SK-N-SH (cell line): ENCODE measurements around the gene MAEA. TPM values are rescaled to one million over a fixed set of nuclear protein-coding genes. Genes with fewer than 3 reads are reported as not detected.

Experiments
- CTCF ChIA-PET: fragments of 300-600, 350-600 bp; formaldehyde crosslinking; extraction: SDS; loops from one replicate; lab custom pipeline; 2021; lab: Yijun Ruan, JAX
- POLR2A ChIA-PET: fragments of 350-600 bp; sonication (Branson Sonifier 250); formaldehyde crosslinking; extraction: SDS; loops from one replicate; lab custom pipeline; 2020; ENCODE audit warnings: antibody characterized with exemption, inconsistent platforms; lab: Yijun Ruan, JAX
- DNase-seq: peaks from one replicate; pipeline ENCODE4 v3.0.0; 2012
- H2AFZ ChIP-seq: fragments of 200-600 bp; sonication (generic); 2 replicates; pipeline ENCODE4 v1.8.1; 2016; ENCODE audit warnings: antibody characterized with exemption, mild to moderate bottlenecking, low read depth
- H3F3A ChIP-seq: fragments of 200-600 bp; sonication (generic); replicated peaks from 2 replicates; pipeline ENCODE3; 2016; ENCODE audit warnings: antibody characterized with exemption, mild to moderate bottlenecking; ENCODE audit not compliant: insufficient read depth
- H3K27ac ChIP-seq, 2 experiments: fragments of 200-500 bp in 1 of 2; fragments of 200-600 bp in 1 of 2; sonication (Bioruptor generic) in 1 of 2; sonication (generic), shearing (Covaris generic) in 1 of 2; 2 replicates each; pipeline versions ENCODE4 v1.5.1 to v1.6.1; 2014 to 2016; ENCODE audit warnings: low read depth in 2 of 2, inconsistent platforms in 1 of 2, low read length in 1 of 2, mild to moderate bottlenecking in 1 of 2, mixed read lengths in 1 of 2
- H3K27me3 ChIP-seq: fragments of 200-600 bp; sonication (generic), shearing (Covaris generic); 2 replicates; pipeline ENCODE4 v1.6.1; 2016; ENCODE audit warnings: mixed run types; ENCODE audit not compliant: insufficient read depth
- H3K36me3 ChIP-seq, 2 experiments: fragments of 200-500 bp in 1 of 2; fragments of 200-600 bp in 1 of 2; sonication (Bioruptor generic) in 1 of 2; sonication (generic) in 1 of 2; replicated peaks in 1 of 2; 2 replicates each; pipeline versions ENCODE3 to v1.5.1; 2014 to 2016; ENCODE audit warnings: low read length in 1 of 2, mild to moderate bottlenecking in 1 of 2; ENCODE audit not compliant: insufficient read depth in 2 of 2, control insufficient read depth in 1 of 2
- H3K4me1 ChIP-seq, 2 experiments: fragments of 200-500 bp in 1 of 2; fragments of 200-600 bp in 1 of 2; sonication (Bioruptor generic) in 1 of 2; sonication (generic), shearing (Covaris generic) in 1 of 2; 2 replicates each; pipeline versions ENCODE4 v1.5.1 to v1.6.1; 2014 to 2016; ENCODE audit warnings: low read depth in 1 of 2, low read length in 1 of 2, mixed run types in 1 of 2; ENCODE audit not compliant: insufficient read depth in 2 of 2, control insufficient read depth in 1 of 2
- H3K4me2 ChIP-seq: fragments of 200-600 bp; sonication (generic), shearing (Covaris generic); 2 replicates; pipeline ENCODE4 v1.6.1; 2017; ENCODE audit warnings: mixed run types
- H3K4me3 ChIP-seq, 2 experiments: fragments of 200-500 bp in 1 of 2; fragments of 200-600 bp in 1 of 2; sonication (Bioruptor generic) in 1 of 2; sonication (generic), shearing (Covaris generic) in 1 of 2; 2 replicates each; pipeline versions ENCODE4 v1.5.1 to v1.8.1; 2014 to 2016; ENCODE audit warnings: low read depth in 2 of 2, inconsistent platforms in 1 of 2, low read length in 1 of 2, mild to moderate bottlenecking in 1 of 2, mixed read lengths in 1 of 2, moderate library complexity in 1 of 2
- H3K79me2 ChIP-seq: fragments of 200-600 bp; sonication (generic); 2 replicates; pipeline ENCODE4 v1.8.1; 2017; ENCODE audit warnings: mild to moderate bottlenecking; ENCODE audit not compliant: insufficient read depth
- H3K9ac ChIP-seq: fragments of 200-600 bp; sonication (generic); 2 replicates; pipeline ENCODE4 v1.6.1; 2017; ENCODE audit warnings: mixed run types
- H3K9me2 ChIP-seq: fragments of 200-600 bp; sonication (generic); 2 replicates; pipeline ENCODE4 v1.6.1; 2017; ENCODE audit warnings: mixed run types
- H3K9me3 ChIP-seq: fragments of 200-600 bp; sonication (generic); 2 replicates; pipeline ENCODE4 v1.6.1; 2017; ENCODE audit warnings: mixed run types, mild to moderate bottlenecking, moderate library complexity
- H4K20me1 ChIP-seq: fragments of 200-600 bp; sonication (generic); 2 replicates; pipeline ENCODE4 v1.6.1; 2017; ENCODE audit warnings: mild to moderate bottlenecking, mixed run types; ENCODE audit not compliant: insufficient read depth
- CHD2 ChIP-seq: fragments of 150-350 bp; IDR thresholded peaks from 2 replicates; pipeline ENCODE4 v1.6.1; 2018; ENCODE audit warnings: low read length; ENCODE audit not compliant: partially characterized antibody
- ELF1 ChIP-seq: IDR thresholded peaks from 2 replicates; pipeline ENCODE4 v1.4.0; 2012
- FOXJ3 ChIP-seq: sonication (generic); formaldehyde crosslinking; IDR thresholded peaks from 2 replicates; pipeline ENCODE4 v1.5.1; 2020; ENCODE audit warnings: mild to moderate bottlenecking, missing genetic modification reagents
- GATA2 ChIP-seq: sonication (generic); formaldehyde crosslinking; IDR thresholded peaks from 2 replicates; pipeline ENCODE4 v1.5.0; 2020; ENCODE audit warnings: mild to moderate bottlenecking, missing genetic modification reagents
- IRF3 ChIP-seq: fragments of 150-350 bp; IDR thresholded peaks from 2 replicates; pipeline ENCODE4 v1.6.1; 2016; ENCODE audit warnings: mild to moderate bottlenecking, low read depth, low read length
- JUND ChIP-seq: IDR thresholded peaks from 2 replicates; pipeline ENCODE4 v1.4.0; 2012
- MAX ChIP-seq: IDR thresholded peaks from 2 replicates; pipeline ENCODE4 v1.4.0; 2012; ENCODE audit warnings: low read depth
- MXI1 ChIP-seq: IDR thresholded peaks from 2 replicates; pipeline ENCODE4 v1.6.1; 2012; ENCODE audit warnings: mild to moderate bottlenecking, low read depth, low read length, improper control_type of control experiment
- NRF1 ChIP-seq: IDR thresholded peaks from 2 replicates; pipeline ENCODE4 v1.6.1; 2012; ENCODE audit warnings: low read depth, mild to moderate bottlenecking, low read length
- RFX5 ChIP-seq: IDR thresholded peaks from 2 replicates; pipeline ENCODE4 v1.6.1; 2012; ENCODE audit warnings: mild to moderate bottlenecking, improper control_type of control experiment, low read length
- RXRA ChIP-seq: IDR thresholded peaks from 2 replicates; pipeline ENCODE4 v1.4.0; 2012; ENCODE audit warnings: low read depth, mild to moderate bottlenecking, borderline replicate concordance
- SIN3A ChIP-seq: IDR thresholded peaks from 2 replicates; pipeline ENCODE4 v1.6.1; 2012; ENCODE audit warnings: low read depth, mild to moderate bottlenecking, low read length, moderate library complexity, borderline replicate concordance
- TAF1 ChIP-seq: IDR thresholded peaks from 2 replicates; pipeline ENCODE4 v1.6.1; 2012; ENCODE audit warnings: low read depth, mild to moderate bottlenecking, low read length, moderate library complexity, borderline replicate concordance
- TEAD4 ChIP-seq: IDR thresholded peaks from 2 replicates; pipeline ENCODE4 v1.4.0; 2012; ENCODE audit warnings: mild to moderate bottlenecking, borderline replicate concordance; ENCODE audit not compliant: insufficient read depth
- USF1 ChIP-seq: IDR thresholded peaks from 2 replicates; pipeline ENCODE4 v1.4.0; 2012; ENCODE audit warnings: low read depth, borderline replicate concordance
- ZBTB33 ChIP-seq: IDR thresholded peaks from 2 replicates; pipeline ENCODE4 v1.4.0; 2012; ENCODE audit warnings: low read depth, borderline replicate concordance
- WGBS: methylation state at CpG from one replicate; pipeline ENCODE4 v1.1.6; 2017; ENCODE audit warnings: low lambda C conversion rate; 5-methylcytosine and 5-hydroxymethylcytosine counted together
- polyA plus RNA-seq, 3 experiments: library from polyadenylated mRNA; depleted of rRNA; stranded (reverse); fragments of >200 nt; gene quantifications; 2 replicates each; pipeline ENCODE4 v1.2.3, GENCODE V29; 2012
- TF ChIP-seq, protein P1 (sequence below): IDR thresholded peaks from 2 replicates; pipeline ENCODE4; 2012
- TF ChIP-seq, protein P2 (sequence below): IDR thresholded peaks from 2 replicates; pipeline ENCODE4 v1.6.1; 2012; ENCODE audit warnings: mild to moderate bottlenecking, low read depth, low read length, moderate library complexity
- TF ChIP-seq, protein P3 (sequence below): fragments of 200-600 bp; sonication (generic); IDR thresholded peaks from 2 replicates; pipeline ENCODE4 v1.6.1; 2017; ENCODE audit warnings: antibody characterized with exemption, mild to moderate bottlenecking, moderate library complexity

Gene MAEA
- polyA plus RNA-seq (2012; rRNA removed): 123 and 128 TPM in 2 replicates
- polyA plus RNA-seq (2012; cell fraction: cytosol; rRNA removed): 64.4 and 85.4 TPM in 2 replicates
- 196 and 274 TPM in 2 replicates for polyA plus RNA-seq (2012; cell fraction: nucleus; rRNA removed)

DNA sequence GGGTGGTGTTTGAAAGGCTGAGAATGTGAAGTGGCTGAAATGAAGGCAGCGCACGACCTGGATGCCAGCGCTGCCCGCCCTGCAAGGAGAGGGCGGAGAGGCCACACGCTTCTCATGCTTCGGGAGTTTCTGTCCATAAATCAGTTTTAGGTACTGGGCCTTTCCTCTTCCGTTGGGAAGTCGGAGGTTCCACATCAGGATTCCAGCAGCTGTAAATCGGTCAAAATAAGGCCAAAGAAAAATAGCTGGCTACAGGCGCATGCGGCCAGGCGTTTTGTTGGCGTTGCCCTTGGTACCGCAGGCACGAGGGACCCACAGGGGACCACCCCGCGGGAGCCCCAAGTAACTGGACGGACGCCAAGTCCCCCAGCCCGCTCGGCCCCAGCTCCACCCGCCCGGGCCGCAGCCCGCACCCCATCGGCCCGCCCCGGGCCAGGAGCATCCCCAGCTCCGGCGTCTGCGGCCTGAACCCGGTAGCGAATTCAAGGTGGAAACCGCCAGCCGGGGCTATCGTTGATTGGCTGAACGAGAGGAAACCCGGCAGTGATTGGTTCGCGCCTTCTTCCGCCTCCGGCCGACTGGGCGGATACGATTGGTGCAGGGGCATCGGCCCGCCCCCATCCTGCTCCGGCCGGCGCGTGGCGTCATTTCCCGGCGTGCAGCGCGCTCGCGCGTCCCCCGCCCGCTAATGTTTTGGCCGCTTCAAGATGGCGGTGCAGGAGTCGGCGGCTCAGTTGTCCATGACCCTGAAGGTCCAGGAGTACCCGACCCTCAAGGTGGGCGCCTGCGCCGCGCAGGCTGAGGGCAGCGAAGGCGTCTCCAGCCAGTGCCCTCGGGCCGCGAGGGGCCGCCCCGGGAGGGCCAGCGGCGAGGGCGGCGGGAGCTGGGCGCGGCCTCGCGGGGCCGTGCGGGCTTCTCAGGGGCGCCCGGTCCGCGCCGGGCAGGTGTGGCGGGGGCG is at the start of gene MAEA:
Gene MAEA, plus strand, starts transcription at position 685 of the 958 bp plus-strand sequence. Its CDS starts 23 bp downstream, at position 708.
- H3K4me2 ChIP-seq: peak within 1 kb of the TSS; percentile 98
- H3K9me2 ChIP-seq: no peaks in the 10 kb centered on the region
- H3K4me3 ChIP-seq: peak within 1 kb of the TSS; percentile 86 to 95
- ChIA-PET POLR2A (interaction anchor here (0.8 to 1.2 kb wide), 3 partner anchors 20 to 57 kb away, joined by 5 to 6 read pairs (median 6); partner anchors contain the start of gene UVSSA), CTCF (interaction anchor here (0.8 to 1.5 kb wide), 3 partner anchors 39 to 158 kb away, joined by 3 read pairs; no protein-coding TSS in a partner anchor)
- no peaks in the 10 kb centered on the region for H3K9me3 ChIP-seq
- peaks cover 40% of the 10 kb centered on the region for H4K20me1 ChIP-seq
- H3K4me1 ChIP-seq: peaks cover 0 to 25% of the 10 kb centered on the region in 2 experiments; a peak in 3 of 4 replicates
- H3K27ac ChIP-seq: peak within 1 kb of the TSS; percentile 61 to 86
- peaks cover 3% of the 10 kb centered on the region for H3F3A ChIP-seq
- peak; percentile 100 for DNase-seq
- H3K79me2 ChIP-seq: peaks cover 48% of the 10 kb centered on the region
- 5% methylated on average over 11 of the region's 95 CpGs for WGBS
- peak within 1 kb of the TSS; percentile 82 for H2AFZ ChIP-seq
- H3K27me3 ChIP-seq: no peaks in the 10 kb centered on the region
- H3K9ac ChIP-seq: peak within 1 kb of the TSS; percentile 85
- no peaks in the 10 kb centered on the region for H3K36me3 ChIP-seq
- TF ChIP-seq TEAD4 (no peak), FOXJ3 (CRISPR knock-in tag) (no peak), RFX5 (peak; percentile 80), GATA2 (CRISPR knock-in tag) (no peak), NRF1 (peak; percentile 21), ELF1 (peak; percentile 95), SIN3A (peak; percentile 65; the same call in 1 of the 2 replicates), IRF3 (peak; percentile 75), TAF1 (peak; percentile 85), MXI1 (peak; percentile 82), RXRA (no peak), MAX (peak; percentile 49; the same call in 1 of the 2 replicates), CHD2 (peak; percentile 90), USF1 (0 out of 2 replicates have a peak, but pooled peaks have one; percentile 4), ZBTB33 (no peak), JUND (no peak)
- TF ChIP-seq, protein P1, sequence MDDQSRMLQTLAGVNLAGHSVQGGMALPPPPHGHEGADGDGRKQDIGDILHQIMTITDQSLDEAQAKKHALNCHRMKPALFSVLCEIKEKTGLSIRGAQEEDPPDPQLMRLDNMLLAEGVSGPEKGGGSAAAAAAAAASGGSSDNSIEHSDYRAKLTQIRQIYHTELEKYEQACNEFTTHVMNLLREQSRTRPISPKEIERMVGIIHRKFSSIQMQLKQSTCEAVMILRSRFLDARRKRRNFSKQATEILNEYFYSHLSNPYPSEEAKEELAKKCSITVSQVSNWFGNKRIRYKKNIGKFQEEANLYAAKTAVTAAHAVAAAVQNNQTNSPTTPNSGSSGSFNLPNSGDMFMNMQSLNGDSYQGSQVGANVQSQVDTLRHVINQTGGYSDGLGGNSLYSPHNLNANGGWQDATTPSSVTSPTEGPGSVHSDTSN: no peak
- TF ChIP-seq, protein P2, sequence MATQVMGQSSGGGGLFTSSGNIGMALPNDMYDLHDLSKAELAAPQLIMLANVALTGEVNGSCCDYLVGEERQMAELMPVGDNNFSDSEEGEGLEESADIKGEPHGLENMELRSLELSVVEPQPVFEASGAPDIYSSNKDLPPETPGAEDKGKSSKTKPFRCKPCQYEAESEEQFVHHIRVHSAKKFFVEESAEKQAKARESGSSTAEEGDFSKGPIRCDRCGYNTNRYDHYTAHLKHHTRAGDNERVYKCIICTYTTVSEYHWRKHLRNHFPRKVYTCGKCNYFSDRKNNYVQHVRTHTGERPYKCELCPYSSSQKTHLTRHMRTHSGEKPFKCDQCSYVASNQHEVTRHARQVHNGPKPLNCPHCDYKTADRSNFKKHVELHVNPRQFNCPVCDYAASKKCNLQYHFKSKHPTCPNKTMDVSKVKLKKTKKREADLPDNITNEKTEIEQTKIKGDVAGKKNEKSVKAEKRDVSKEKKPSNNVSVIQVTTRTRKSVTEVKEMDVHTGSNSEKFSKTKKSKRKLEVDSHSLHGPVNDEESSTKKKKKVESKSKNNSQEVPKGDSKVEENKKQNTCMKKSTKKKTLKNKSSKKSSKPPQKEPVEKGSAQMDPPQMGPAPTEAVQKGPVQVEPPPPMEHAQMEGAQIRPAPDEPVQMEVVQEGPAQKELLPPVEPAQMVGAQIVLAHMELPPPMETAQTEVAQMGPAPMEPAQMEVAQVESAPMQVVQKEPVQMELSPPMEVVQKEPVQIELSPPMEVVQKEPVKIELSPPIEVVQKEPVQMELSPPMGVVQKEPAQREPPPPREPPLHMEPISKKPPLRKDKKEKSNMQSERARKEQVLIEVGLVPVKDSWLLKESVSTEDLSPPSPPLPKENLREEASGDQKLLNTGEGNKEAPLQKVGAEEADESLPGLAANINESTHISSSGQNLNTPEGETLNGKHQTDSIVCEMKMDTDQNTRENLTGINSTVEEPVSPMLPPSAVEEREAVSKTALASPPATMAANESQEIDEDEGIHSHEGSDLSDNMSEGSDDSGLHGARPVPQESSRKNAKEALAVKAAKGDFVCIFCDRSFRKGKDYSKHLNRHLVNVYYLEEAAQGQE: no peak
- TF ChIP-seq, protein P3, sequence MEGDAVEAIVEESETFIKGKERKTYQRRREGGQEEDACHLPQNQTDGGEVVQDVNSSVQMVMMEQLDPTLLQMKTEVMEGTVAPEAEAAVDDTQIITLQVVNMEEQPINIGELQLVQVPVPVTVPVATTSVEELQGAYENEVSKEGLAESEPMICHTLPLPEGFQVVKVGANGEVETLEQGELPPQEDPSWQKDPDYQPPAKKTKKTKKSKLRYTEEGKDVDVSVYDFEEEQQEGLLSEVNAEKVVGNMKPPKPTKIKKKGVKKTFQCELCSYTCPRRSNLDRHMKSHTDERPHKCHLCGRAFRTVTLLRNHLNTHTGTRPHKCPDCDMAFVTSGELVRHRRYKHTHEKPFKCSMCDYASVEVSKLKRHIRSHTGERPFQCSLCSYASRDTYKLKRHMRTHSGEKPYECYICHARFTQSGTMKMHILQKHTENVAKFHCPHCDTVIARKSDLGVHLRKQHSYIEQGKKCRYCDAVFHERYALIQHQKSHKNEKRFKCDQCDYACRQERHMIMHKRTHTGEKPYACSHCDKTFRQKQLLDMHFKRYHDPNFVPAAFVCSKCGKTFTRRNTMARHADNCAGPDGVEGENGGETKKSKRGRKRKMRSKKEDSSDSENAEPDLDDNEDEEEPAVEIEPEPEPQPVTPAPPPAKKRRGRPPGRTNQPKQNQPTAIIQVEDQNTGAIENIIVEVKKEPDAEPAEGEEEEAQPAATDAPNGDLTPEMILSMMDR: no peak
